Lower lobe of right lung (tissue), 2 donors: Measurements from ENCODE around the gene UBAP2. TPM values are rescaled to one million over a fixed set of nuclear protein-coding genes. Genes with fewer than 3 reads are reported as not detected.

Source experiments
- ATAC-seq, 2 donors: fragments of 200-7000 bp; cut with Tn5 transposase; one replicate each; pipeline ENCODE4 v1.9.1; 2020 to 2022; ENCODE audit warnings: mild to moderate bottlenecking in 2 of 2, moderate library complexity in 2 of 2
- DNase-seq: peaks from one replicate; pipeline ENCODE4 v3.0.0-alpha.2; 2020
- H3K27ac ChIP-seq: fragments of 200-600 bp; one replicate; pipeline ENCODE4 v1.8.0; 2022
- H3K27me3 ChIP-seq: fragments of 200-600 bp; one replicate; pipeline ENCODE4 v1.8.0; 2022; ENCODE audit warnings: low read depth
- H3K36me3 ChIP-seq: fragments of 200-600 bp; one replicate; pipeline ENCODE4 v1.8.0; 2022; ENCODE audit warnings: mild to moderate bottlenecking
- H3K4me1 ChIP-seq: fragments of 200-600 bp; one replicate; pipeline ENCODE4 v1.8.0; 2022
- H3K4me3 ChIP-seq: fragments of 200-600 bp; one replicate; pipeline ENCODE4 v1.8.0; 2022; ENCODE audit warnings: mild to moderate bottlenecking
- H3K9me3 ChIP-seq: fragments of 200-600 bp; one replicate; pipeline ENCODE4 v1.8.0; 2022
- intact Hi-C: fragments of 100-400 bp; cut with DNase I; formaldehyde crosslinking; loops from one replicate; pipeline ENCODE4 v1.11.0; 2022
- total RNA-seq: library from RNA; stranded (reverse); fragmentation: NEBNext Ultra II Directional; extraction: Animal tissue kit (Norgen Biotek cat#: 25700); gene quantifications from one replicate; pipeline ENCODE4 v1.2.1, GENCODE V29; 2021
- TF ChIP-seq, protein P1 (sequence below): fragments of 200-600 bp; IDR thresholded peaks from one replicate; pipeline ENCODE4 v1.8.0; 2022; ENCODE audit warnings: antibody characterized with exemption, mild to moderate bottlenecking
- donor health status: DM: no; HTN: yes; CAD: no; lungs with severe emphysema.

Gene UBAP2
- total RNA-seq, 1 donor from 2014 or later = 33.3 TPM

DNA sequence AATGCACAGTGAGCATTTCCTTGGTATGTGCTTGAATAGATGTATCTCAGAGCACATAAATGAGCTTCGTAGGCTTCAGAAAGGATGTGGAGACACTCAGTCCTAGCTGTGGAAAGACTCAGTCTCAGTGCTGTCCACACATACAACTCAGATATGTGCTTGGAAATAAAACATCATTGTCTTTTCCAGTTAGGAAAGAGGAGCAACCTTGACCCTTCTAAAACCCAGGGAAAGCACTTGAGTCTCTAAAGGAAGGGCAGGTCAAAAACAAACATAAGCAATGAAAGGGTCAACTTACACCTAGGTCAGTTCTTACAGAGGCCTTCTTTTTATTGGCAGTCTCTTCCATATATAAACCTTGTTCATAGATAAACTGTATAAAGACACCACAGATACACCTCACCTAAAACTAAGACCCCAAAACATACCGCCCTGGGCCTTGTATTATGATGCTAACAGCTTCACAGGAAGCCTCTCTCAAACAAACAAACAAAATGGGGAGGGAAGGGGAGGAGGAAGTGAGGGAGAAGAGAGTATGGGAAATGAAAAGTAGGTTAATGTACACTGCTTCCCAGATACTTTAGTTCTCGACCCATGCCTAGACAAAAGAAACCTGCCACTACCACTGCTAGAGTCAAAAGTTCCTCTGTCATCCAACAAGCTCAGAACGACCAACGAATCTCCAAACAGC, 114.4 kb downstream of the UBAP2 start:
- TF ChIP-seq, protein P1, sequence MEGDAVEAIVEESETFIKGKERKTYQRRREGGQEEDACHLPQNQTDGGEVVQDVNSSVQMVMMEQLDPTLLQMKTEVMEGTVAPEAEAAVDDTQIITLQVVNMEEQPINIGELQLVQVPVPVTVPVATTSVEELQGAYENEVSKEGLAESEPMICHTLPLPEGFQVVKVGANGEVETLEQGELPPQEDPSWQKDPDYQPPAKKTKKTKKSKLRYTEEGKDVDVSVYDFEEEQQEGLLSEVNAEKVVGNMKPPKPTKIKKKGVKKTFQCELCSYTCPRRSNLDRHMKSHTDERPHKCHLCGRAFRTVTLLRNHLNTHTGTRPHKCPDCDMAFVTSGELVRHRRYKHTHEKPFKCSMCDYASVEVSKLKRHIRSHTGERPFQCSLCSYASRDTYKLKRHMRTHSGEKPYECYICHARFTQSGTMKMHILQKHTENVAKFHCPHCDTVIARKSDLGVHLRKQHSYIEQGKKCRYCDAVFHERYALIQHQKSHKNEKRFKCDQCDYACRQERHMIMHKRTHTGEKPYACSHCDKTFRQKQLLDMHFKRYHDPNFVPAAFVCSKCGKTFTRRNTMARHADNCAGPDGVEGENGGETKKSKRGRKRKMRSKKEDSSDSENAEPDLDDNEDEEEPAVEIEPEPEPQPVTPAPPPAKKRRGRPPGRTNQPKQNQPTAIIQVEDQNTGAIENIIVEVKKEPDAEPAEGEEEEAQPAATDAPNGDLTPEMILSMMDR = no peak
- intact Hi-C loops = no loop called here
- no peaks in the 10 kb centered on the region for H3K9me3 ChIP-seq
- no peaks in the 10 kb centered on the region for H3K4me1 ChIP-seq
- H3K27ac ChIP-seq = no peak overlapping the region
- DNase-seq (no peak), ATAC-seq (no peak)
- no peak overlapping the region for H3K4me3 ChIP-seq
- no peaks in the 10 kb centered on the region for H3K27me3 ChIP-seq
- peaks cover 90% of the 10 kb centered on the region for H3K36me3 ChIP-seq

DNA sequence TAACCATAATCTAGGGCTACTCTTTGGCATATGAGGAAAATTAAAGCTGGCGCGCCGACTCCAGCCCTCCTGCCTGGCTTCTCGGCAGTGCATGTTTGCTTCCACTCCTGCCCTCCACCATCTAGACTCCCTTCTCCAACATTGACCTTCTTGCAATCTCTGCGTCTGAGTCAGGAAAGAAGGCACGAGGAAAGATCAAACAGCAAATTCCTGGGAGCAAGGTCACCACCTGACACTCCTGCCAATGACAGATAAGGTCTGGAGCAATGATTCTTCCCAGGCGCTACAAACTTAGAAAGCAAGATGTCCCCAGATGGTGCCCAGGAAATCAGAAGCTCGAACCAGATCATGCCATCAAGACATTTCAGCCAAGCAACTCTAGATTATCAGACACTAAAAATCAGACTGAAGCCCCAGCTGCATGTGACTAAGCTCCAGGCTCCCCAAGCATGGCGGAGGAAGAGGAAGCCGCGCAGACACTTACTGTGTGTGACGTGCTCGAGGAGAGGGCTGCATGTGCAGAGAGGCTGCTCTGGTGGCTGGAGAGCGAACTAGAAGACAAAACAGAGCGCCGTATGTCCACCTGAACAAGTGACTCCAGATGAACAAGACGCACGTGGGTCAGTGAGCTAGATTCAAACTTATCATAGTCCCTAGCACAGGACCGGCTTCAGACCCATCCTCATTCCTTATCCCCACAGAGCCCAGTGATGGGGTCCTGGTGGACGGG, 116.4 kb downstream of the UBAP2 start:
- TF ChIP-seq, protein P1 = no peak
- ATAC-seq (no peak), DNase-seq (no peak)
- H3K4me1 ChIP-seq = no peaks in the 10 kb centered on the region
- H3K4me3 ChIP-seq = no peak overlapping the region
- H3K27ac ChIP-seq = no peak overlapping the region
- H3K27me3 ChIP-seq = no peaks in the 10 kb centered on the region
- intact Hi-C loops = no loop called here
- no peaks in the 10 kb centered on the region for H3K9me3 ChIP-seq
- H3K36me3 ChIP-seq = peaks cover 92% of the 10 kb centered on the region

DNA sequence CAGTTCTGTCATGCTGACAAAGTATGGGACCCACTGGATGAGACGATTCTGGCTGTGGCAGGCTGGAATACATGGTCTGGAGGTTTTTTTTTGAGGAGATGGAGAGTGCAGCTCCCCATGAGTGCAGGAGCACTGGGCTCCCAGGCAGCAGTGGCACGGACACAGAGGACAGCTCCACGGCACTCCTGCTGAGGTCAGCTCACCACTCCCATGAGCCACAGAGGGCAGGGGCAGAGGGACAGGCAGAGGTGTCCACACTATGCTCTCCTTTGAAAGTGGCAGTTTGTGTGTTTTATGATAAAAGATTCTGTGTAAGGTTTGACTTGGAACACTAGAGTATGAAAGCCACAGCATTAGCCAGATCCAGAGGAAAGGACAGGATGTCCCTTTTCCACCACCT, 117.4 kb downstream of the UBAP2 start:
- Histone ChIP-seq H3K27ac (no peak overlapping the region), H3K4me3 (no peak overlapping the region), H3K9me3 (no peaks in the 10 kb centered on the region), H3K36me3 (peaks cover 92% of the 10 kb centered on the region), H3K4me1 (no peaks in the 10 kb centered on the region), H3K27me3 (no peaks in the 10 kb centered on the region)
- TF ChIP-seq, protein P1 = no peak
- ATAC-seq (no peak), DNase-seq (no peak)
- intact Hi-C loops = no loop called here

DNA sequence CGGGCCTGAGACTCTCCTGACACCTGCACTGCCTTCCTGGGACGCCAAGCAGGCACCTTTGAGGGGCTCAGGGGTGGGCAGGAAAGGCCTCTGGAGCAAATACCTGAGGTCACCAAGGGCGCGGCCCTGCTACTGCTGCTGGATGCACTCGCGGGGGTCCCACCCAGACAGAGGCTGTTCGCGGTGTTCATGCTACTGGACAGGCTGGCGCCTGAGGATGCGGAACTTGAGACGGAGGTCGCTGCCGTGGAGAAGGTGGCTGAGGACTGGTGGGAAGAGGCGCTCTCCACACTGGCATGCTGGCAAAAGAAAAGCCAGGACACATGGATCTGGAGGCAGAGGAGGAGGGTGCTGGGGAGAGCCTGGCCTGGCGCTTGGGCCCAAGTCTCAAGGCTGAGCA, 121.0 kb downstream of the UBAP2 start:
- intact Hi-C loops = no loop called here
- no peak for DNase-seq
- Histone ChIP-seq H3K4me3 (no peak overlapping the region), H3K27ac (no peak overlapping the region), H3K9me3 (no peaks in the 10 kb centered on the region), H3K36me3 (peaks cover 92% of the 10 kb centered on the region), H3K27me3 (no peaks in the 10 kb centered on the region), H3K4me1 (no peaks in the 10 kb centered on the region)
- TF ChIP-seq, protein P1 = no peak
- ATAC-seq = no peak

DNA sequence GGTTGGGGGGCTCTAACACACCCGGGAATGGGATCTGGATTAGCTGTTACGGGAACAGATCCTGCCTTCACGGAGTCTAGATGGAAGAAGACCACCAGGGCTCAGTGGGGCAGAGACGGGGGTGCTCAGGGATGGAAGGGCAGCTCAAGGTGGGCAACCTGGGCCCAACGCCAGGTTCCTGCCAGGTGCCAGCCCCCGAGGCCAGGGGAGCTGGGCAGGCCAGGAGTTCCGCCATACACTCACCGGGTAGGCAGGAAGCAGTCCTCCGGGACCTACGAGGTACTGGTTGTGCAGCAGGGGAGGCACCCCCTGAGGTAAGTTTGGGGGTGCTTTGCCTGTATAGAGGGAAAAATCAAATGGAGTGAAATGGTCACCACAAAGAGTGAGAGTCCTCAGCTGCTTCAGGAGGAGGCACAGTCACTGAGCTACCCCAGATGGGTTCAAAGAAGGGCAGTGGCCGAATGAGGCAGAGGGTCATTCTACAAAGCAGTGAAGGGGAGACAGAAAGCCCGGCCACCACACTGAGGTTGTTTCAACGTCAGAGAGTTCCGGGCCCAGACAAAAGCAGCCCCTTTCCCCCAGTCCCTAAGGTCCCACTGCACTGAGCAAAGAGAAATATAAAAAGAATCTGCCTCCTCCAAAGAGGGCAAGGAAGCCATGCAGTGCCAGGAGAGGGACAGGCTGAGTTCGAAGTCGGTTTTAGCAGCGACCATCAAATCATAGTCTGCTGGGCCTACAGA, 121.8 kb downstream of the UBAP2 start:
- intact Hi-C loops = no loop called here
- Histone ChIP-seq H3K27ac (no peak overlapping the region), H3K4me1 (no peaks in the 10 kb centered on the region), H3K4me3 (no peak overlapping the region), H3K9me3 (no peaks in the 10 kb centered on the region), H3K27me3 (no peaks in the 10 kb centered on the region), H3K36me3 (peaks cover 92% of the 10 kb centered on the region)
- DNase-seq (no peak), ATAC-seq (no peak)
- TF ChIP-seq, protein P1 = no peak
